Calu3 (cell line): ENCODE data around the gene FRMPD2. TPM values are rescaled to one million over a fixed set of nuclear protein-coding genes. Genes with fewer than 3 reads are reported as not detected.

ENCODE experiments used
- BruUV-seq: library from RNA; stranded (reverse); fragments of 400-500 nt; replicated peaks from 2 replicates; lab custom pipeline; 2021; lab: Mats Ljungman, UMichigan
- CTCF ChIA-PET: fragments of 300-600 bp; sonication (Branson Sonifier 250); formaldehyde crosslinking; loops from one replicate; lab custom pipeline; 2022; ENCODE audit warnings: antibody characterized with exemption; lab: Charles Lee
- DNase-seq: peaks from one replicate; pipeline ENCODE4 v3.0.0; 2022
- H3K27ac Mint-ChIP-seq: one replicate; pipeline ENCODE4 v1.8.0; 2022; ENCODE audit warnings: mixed read lengths; ENCODE audit not compliant: unreplicated experiment
- H3K27me3 Mint-ChIP-seq: one replicate; pipeline ENCODE4 v1.8.0; 2022; ENCODE audit warnings: mixed read lengths; ENCODE audit not compliant: unreplicated experiment
- H3K36me3 Mint-ChIP-seq: one replicate; pipeline ENCODE4 v1.8.0; 2022; ENCODE audit warnings: mild to moderate bottlenecking, moderate library complexity, mixed read lengths; ENCODE audit not compliant: insufficient read depth, unreplicated experiment
- H3K4me1 Mint-ChIP-seq: one replicate; pipeline ENCODE4 v1.8.0; 2022; ENCODE audit warnings: mild to moderate bottlenecking, low read depth, mixed read lengths; ENCODE audit not compliant: unreplicated experiment
- H3K4me3 Mint-ChIP-seq: one replicate; pipeline ENCODE4 v1.8.0; 2022; ENCODE audit warnings: mild to moderate bottlenecking, low read depth, moderate library complexity, mixed read lengths; ENCODE audit not compliant: unreplicated experiment
- H3K9me3 Mint-ChIP-seq: one replicate; pipeline ENCODE4 v1.8.0; 2022; ENCODE audit warnings: low read depth, mixed read lengths; ENCODE audit not compliant: unreplicated experiment
- CTCF ChIP-seq: fragments of 200-600 bp; IDR thresholded peaks from one replicate; pipeline ENCODE4 v1.8.0; 2022; ENCODE audit warnings: antibody characterized with exemption; ENCODE audit not compliant: unreplicated experiment
- intact Hi-C: fragments of 100-400 bp; cut with micrococcal nuclease; formaldehyde crosslinking; loops from one replicate; pipeline ENCODE4 v1.10.0; 2022; ENCODE audit not compliant: unreplicated experiment
- total RNA-seq: library from RNA; stranded (reverse); gene quantifications from 2 replicates; pipeline ENCODE4 v1.2.3, GENCODE V29; 2022

Gene FRMPD2
- total RNA-seq, 1 experiment from 2014 or later: 1.9 TPM

DNA sequence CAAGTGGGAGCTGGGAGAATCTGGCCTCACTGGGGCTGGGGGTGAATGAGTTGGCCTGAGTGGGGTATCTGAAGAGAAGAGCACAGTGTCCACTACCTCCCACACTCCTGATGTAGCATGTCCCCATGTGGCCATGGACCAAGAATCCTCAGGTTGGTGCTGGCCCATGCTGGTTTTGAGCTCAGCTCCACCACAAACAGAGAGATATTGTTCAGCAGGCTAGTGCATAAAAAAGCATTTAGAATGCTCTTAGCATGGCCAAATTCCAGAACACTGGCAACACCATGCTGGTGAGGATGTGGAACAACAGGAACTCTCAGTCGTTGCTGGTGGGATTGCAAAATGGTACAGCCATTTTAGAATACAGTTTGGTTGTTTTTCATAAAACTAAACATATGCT, 61.4 kb downstream of the FRMPD2 start:
- no peak for TF ChIP-seq CTCF
- Mint-ChIP-seq H3K27ac (no peak overlapping the region), H3K9me3 (no peaks in the 10 kb centered on the region), H3K4me3 (no peak overlapping the region), H3K4me1 (no peaks in the 10 kb centered on the region), H3K27me3 (peaks cover 46% of the 10 kb centered on the region), H3K36me3 (no peaks in the 10 kb centered on the region)
- DNase-seq: no peak
- intact Hi-C loops: no loop called here
- CTCF ChIA-PET: no interaction called here
- no TSS peak for BruUV-seq

DNA sequence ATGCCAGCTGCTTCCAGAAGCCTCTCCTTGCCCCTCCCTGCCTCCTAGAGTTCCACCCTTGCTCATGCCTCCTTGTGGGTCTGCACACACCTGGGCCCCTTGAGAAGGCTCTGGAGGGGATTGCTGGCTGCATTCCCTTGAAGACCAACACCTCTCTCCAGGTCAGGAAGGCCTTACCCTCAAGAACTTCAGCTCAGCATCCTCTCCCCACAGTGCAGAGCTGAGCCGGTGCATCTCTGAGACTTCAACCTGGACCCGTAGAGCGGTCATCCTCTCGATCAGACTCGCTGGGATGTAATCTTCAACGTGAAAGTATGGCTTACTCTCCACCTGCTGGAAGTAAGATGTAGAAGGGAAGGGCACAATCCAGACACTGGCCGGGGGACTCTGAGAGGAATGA, 62.7 kb downstream of the FRMPD2 start:
- Mint-ChIP-seq H3K9me3 (no peaks in the 10 kb centered on the region), H3K36me3 (no peaks in the 10 kb centered on the region), H3K4me3 (no peak overlapping the region), H3K4me1 (no peaks in the 10 kb centered on the region), H3K27me3 (peaks cover 40% of the 10 kb centered on the region), H3K27ac (no peak overlapping the region)
- no TSS peak for BruUV-seq
- no peak for TF ChIP-seq CTCF
- no peak for DNase-seq
- intact Hi-C loops: no loop called here
- CTCF ChIA-PET: no interaction called here

GRCh38 chr10:48210966-48211365, 63.5 kb downstream of the FRMPD2 start:
- intact Hi-C loops: no loop called here

DNA sequence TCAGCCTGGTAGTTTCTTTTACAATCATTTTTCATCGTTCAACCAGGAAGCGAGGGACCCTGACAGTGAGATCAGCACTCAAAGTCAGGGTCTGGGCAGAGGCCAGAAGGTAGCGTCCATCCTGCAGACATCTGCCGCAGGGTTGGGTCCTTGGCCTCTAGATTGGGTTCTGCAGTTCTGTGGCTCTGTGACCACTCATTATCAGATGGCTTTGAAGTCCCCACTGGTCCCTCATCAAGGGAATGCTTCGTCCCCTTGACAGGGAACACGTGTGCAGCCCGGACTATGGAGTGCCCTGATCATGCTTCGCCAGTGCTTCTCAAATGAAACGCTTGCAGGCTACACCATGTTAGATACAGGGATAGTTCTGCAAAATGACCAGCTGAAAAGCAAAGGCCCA, 64.1 kb downstream of the FRMPD2 start:
- Mint-ChIP-seq H3K27me3 (peaks cover 40% of the 10 kb centered on the region), H3K4me3 (no peak overlapping the region), H3K9me3 (no peaks in the 10 kb centered on the region), H3K36me3 (no peaks in the 10 kb centered on the region), H3K4me1 (no peaks in the 10 kb centered on the region), H3K27ac (no peak overlapping the region)
- BruUV-seq: no TSS peak
- no peak for DNase-seq
- CTCF ChIA-PET: no interaction called here
- TF ChIP-seq CTCF: no peak
- intact Hi-C loops: no loop called here

More at GRCh38 chr10:48210966-48211365, 63.5 kb downstream of the FRMPD2 start:
- CTCF ChIA-PET: no interaction called here
- no peak overlapping the region for H3K27ac Mint-ChIP-seq
- no peaks in the 10 kb centered on the region for H3K9me3 Mint-ChIP-seq
- DNase-seq: no peak
- H3K4me3 Mint-ChIP-seq: no peak overlapping the region
- no peaks in the 10 kb centered on the region for H3K36me3 Mint-ChIP-seq
- H3K27me3 Mint-ChIP-seq: peaks cover 40% of the 10 kb centered on the region
- H3K4me1 Mint-ChIP-seq: no peaks in the 10 kb centered on the region
- BruUV-seq: no TSS peak
- TF ChIP-seq CTCF: no peak
